ENCODE measurements around the gene MIPEP. TPM values are rescaled to one million over a fixed set of nuclear protein-coding genes. Genes with fewer than 3 reads are reported as not detected.

The MIPEP gene
- total RNA-seq, 1 donor from 2014 or later = 9.9 TPM

- DNase-seq (ENCODE audit: low spot score) = no peak
- no peaks in the 10 kb centered on the region for H3K27me3 Mint-ChIP-seq (ENCODE audit: low read depth)
- H3K36me3 Mint-ChIP-seq (ENCODE audit: low read depth) = no peaks in the 10 kb centered on the region
- intact Hi-C loops (cut with micrococcal nuclease) = no loop called here
- H3K27ac Mint-ChIP-seq = no peak overlapping the region
- no peaks in the 10 kb centered on the region for H3K9me3 Mint-ChIP-seq
- peaks cover 2% of the 10 kb centered on the region for H3K4me1 Mint-ChIP-seq (ENCODE audit: low read depth)
- no peak overlapping the region for H3K4me3 Mint-ChIP-seq (ENCODE audit: low read depth)
These were observed 78.4 kb downstream of the MIPEP start for GRCh38 chr13:23810685-23811240.

GRCh38 chr13:23808803-23809202 lies 80.4 kb downstream of the MIPEP start:
- H3K27me3 Mint-ChIP-seq (ENCODE audit: low read depth) = no peaks in the 10 kb centered on the region
- H3K4me3 Mint-ChIP-seq (ENCODE audit: low read depth) = no peak overlapping the region
- H3K27ac Mint-ChIP-seq = no peak overlapping the region

GRCh38 chr13:23806874-23807526 lies 82.2 kb downstream of the MIPEP start:
- no peaks in the 10 kb centered on the region for H3K9me3 Mint-ChIP-seq
- DNase-seq (ENCODE audit: low spot score) = no peak
- no peak overlapping the region for H3K27ac Mint-ChIP-seq
- H3K36me3 Mint-ChIP-seq (ENCODE audit: low read depth) = no peaks in the 10 kb centered on the region
- H3K4me3 Mint-ChIP-seq (ENCODE audit: low read depth) = no peak overlapping the region
- intact Hi-C loops (cut with micrococcal nuclease) = no loop called here
- peaks cover 2% of the 10 kb centered on the region for H3K4me1 Mint-ChIP-seq (ENCODE audit: low read depth)
- H3K27me3 Mint-ChIP-seq (ENCODE audit: low read depth) = no peaks in the 10 kb centered on the region

More at GRCh38 chr13:23808803-23809202, 80.4 kb downstream of the MIPEP start:
- DNase-seq (ENCODE audit: low spot score) = no peak
- intact Hi-C loops (cut with micrococcal nuclease) = no loop called here
- Mint-ChIP-seq H3K9me3 (no peaks in the 10 kb centered on the region), H3K36me3 (ENCODE audit: low read depth) (no peaks in the 10 kb centered on the region), H3K4me1 (ENCODE audit: low read depth) (peaks cover 2% of the 10 kb centered on the region)

- Mint-ChIP-seq H3K36me3 (ENCODE audit: low read depth) (no peaks in the 10 kb centered on the region), H3K4me1 (ENCODE audit: low read depth) (peaks cover 2% of the 10 kb centered on the region)
- intact Hi-C loops (cut with micrococcal nuclease) = no loop called here
These were observed 83.4 kb downstream of the MIPEP start for GRCh38 chr13:23805821-23806220.

GRCh38 chr13:23805122-23805521 lies 84.1 kb downstream of the MIPEP start:
- Mint-ChIP-seq H3K4me1 (ENCODE audit: low read depth) (peaks cover 5% of the 10 kb centered on the region), H3K27ac (no peak overlapping the region), H3K27me3 (ENCODE audit: low read depth) (no peaks in the 10 kb centered on the region), H3K4me3 (ENCODE audit: low read depth) (no peak overlapping the region), H3K9me3 (no peaks in the 10 kb centered on the region), H3K36me3 (ENCODE audit: low read depth) (no peaks in the 10 kb centered on the region)
- no peak for DNase-seq (ENCODE audit: low spot score)
- intact Hi-C loops (cut with micrococcal nuclease) = no loop called here

More at GRCh38 chr13:23805821-23806220, 83.4 kb downstream of the MIPEP start:
- Mint-ChIP-seq H3K9me3 (no peaks in the 10 kb centered on the region), H3K27ac (no peak overlapping the region), H3K4me3 (ENCODE audit: low read depth) (no peak overlapping the region), H3K27me3 (ENCODE audit: low read depth) (no peaks in the 10 kb centered on the region)
- DNase-seq (ENCODE audit: low spot score) = no peak

GRCh38 chr13:23804166-23804565 lies 85.0 kb downstream of the MIPEP start:
- H3K27me3 Mint-ChIP-seq (ENCODE audit: low read depth) = no peaks in the 10 kb centered on the region
- no peak overlapping the region for H3K27ac Mint-ChIP-seq
- H3K9me3 Mint-ChIP-seq = no peaks in the 10 kb centered on the region
- DNase-seq (ENCODE audit: low spot score) = no peak
- peaks cover 11% of the 10 kb centered on the region for H3K4me1 Mint-ChIP-seq (ENCODE audit: low read depth)
- H3K4me3 Mint-ChIP-seq (ENCODE audit: low read depth) = no peak overlapping the region
- intact Hi-C loops (cut with micrococcal nuclease) = no loop called here
- H3K36me3 Mint-ChIP-seq (ENCODE audit: low read depth) = no peaks in the 10 kb centered on the region

GRCh38 chr13:23801141-23801540 lies 88.1 kb downstream of the MIPEP start:
- DNase-seq (ENCODE audit: low spot score) = no peak
- intact Hi-C loops (cut with micrococcal nuclease) = no loop called here
- H3K9me3 Mint-ChIP-seq = peaks cover 3% of the 10 kb centered on the region
- peaks cover 4% of the 10 kb centered on the region for H3K36me3 Mint-ChIP-seq (ENCODE audit: low read depth)
- no peaks in the 10 kb centered on the region for H3K27me3 Mint-ChIP-seq (ENCODE audit: low read depth)
- peaks cover 16% of the 10 kb centered on the region for H3K4me1 Mint-ChIP-seq (ENCODE audit: low read depth)
- no peak overlapping the region for H3K4me3 Mint-ChIP-seq (ENCODE audit: low read depth)
- H3K27ac Mint-ChIP-seq = no peak overlapping the region

- intact Hi-C loops (cut with micrococcal nuclease) = no loop called here
- H3K4me1 Mint-ChIP-seq (ENCODE audit: low read depth) = peaks cover 16% of the 10 kb centered on the region
- no peaks in the 10 kb centered on the region for H3K27me3 Mint-ChIP-seq (ENCODE audit: low read depth)
- H3K27ac Mint-ChIP-seq = no peak overlapping the region
- no peak overlapping the region for H3K4me3 Mint-ChIP-seq (ENCODE audit: low read depth)
- DNase-seq (ENCODE audit: low spot score) = no peak
- peaks cover 3% of the 10 kb centered on the region for H3K9me3 Mint-ChIP-seq
- H3K36me3 Mint-ChIP-seq (ENCODE audit: low read depth) = peaks cover 4% of the 10 kb centered on the region
These were observed 89.3 kb downstream of the MIPEP start for GRCh38 chr13:23799945-23800344.

GRCh38 chr13:23797276-23797903 lies 91.8 kb downstream of the MIPEP start:
- Mint-ChIP-seq H3K4me3 (ENCODE audit: low read depth) (no peak overlapping the region), H3K27me3 (ENCODE audit: low read depth) (peaks cover 2% of the 10 kb centered on the region), H3K27ac (no peak overlapping the region), H3K4me1 (ENCODE audit: low read depth) (peaks cover 21% of the 10 kb centered on the region), H3K9me3 (peaks cover 3% of the 10 kb centered on the region), H3K36me3 (ENCODE audit: low read depth) (peaks cover 4% of the 10 kb centered on the region)
- DNase-seq (ENCODE audit: low spot score) = no peak
- intact Hi-C loops (cut with micrococcal nuclease) = no loop called here

GRCh38 chr13:23796551-23796950 lies 92.6 kb downstream of the MIPEP start:
- peaks cover 21% of the 10 kb centered on the region for H3K4me1 Mint-ChIP-seq (ENCODE audit: low read depth)
- no peak overlapping the region for H3K4me3 Mint-ChIP-seq (ENCODE audit: low read depth)
- DNase-seq (ENCODE audit: low spot score) = no peak
- peaks cover 4% of the 10 kb centered on the region for H3K36me3 Mint-ChIP-seq (ENCODE audit: low read depth)
- intact Hi-C loops (cut with micrococcal nuclease) = no loop called here
- H3K27me3 Mint-ChIP-seq (ENCODE audit: low read depth) = peaks cover 2% of the 10 kb centered on the region
- no peak overlapping the region for H3K27ac Mint-ChIP-seq
- H3K9me3 Mint-ChIP-seq = peaks cover 3% of the 10 kb centered on the region

GRCh38 chr13:23794267-23795161 lies 94.7 kb downstream of the MIPEP start:
- intact Hi-C loops (cut with micrococcal nuclease) = loop anchor here (1.0 to 2.0 kb wide), 2 partner anchors 42 to 52 kb away; no protein-coding TSS in a partner anchor
- H3K4me1 Mint-ChIP-seq (ENCODE audit: low read depth) = peaks cover 12% of the 10 kb centered on the region
- peaks cover 2% of the 10 kb centered on the region for H3K27me3 Mint-ChIP-seq (ENCODE audit: low read depth)
- no peak overlapping the region for H3K4me3 Mint-ChIP-seq (ENCODE audit: low read depth)
- H3K9me3 Mint-ChIP-seq = peaks cover 3% of the 10 kb centered on the region
- peaks cover 4% of the 10 kb centered on the region for H3K36me3 Mint-ChIP-seq (ENCODE audit: low read depth)
- no peak for DNase-seq (ENCODE audit: low spot score)
- no peak overlapping the region for H3K27ac Mint-ChIP-seq

- Mint-ChIP-seq H3K4me1 (ENCODE audit: low read depth) (peaks cover 12% of the 10 kb centered on the region), H3K27ac (no peak overlapping the region), H3K9me3 (peaks cover 2% of the 10 kb centered on the region), H3K4me3 (ENCODE audit: low read depth) (no peak overlapping the region), H3K27me3 (ENCODE audit: low read depth) (peaks cover 2% of the 10 kb centered on the region), H3K36me3 (ENCODE audit: low read depth) (peaks cover 3% of the 10 kb centered on the region)
- no peak for DNase-seq (ENCODE audit: low spot score)
- intact Hi-C loops (cut with micrococcal nuclease) = loop anchor here (1.0 to 2.0 kb wide), 2 partner anchors 41 to 51 kb away; no protein-coding TSS in a partner anchor
These were observed 95.5 kb downstream of the MIPEP start for GRCh38 chr13:23793711-23794110.

All from activated T-helper 2 cell treated with anti-CD3 and anti-CD28 coated beads, Interferon-gamma antibody, Interleukin-2, Interleukin-4, amounts not matched to agents 10 μg/mL and 5 μg/mL and 100 μg/mL, durations not matched to agents 14 hours and 24 hours and 36 hours (primary cell).